ENCODE measurements around the gene LRRC27.
"Not testable (repeated sequence)": the region's sequence is repeated elsewhere in the genome, so short reads cannot be mapped to it uniquely, and the experiment has no call there.

Gene LRRC27

GRCh38 chr10:132376394-132376851 lies 44.4 kb downstream of the LRRC27 start:
- DNase-seq: no peak

- no peak for DNase-seq
Observed at GRCh38 chr10:132377326-132377725, 45.3 kb downstream of the LRRC27 start.

- DNase-seq: not testable (repeated sequence)
Observed at GRCh38 chr10:132379026-132379425, 47.0 kb downstream of the LRRC27 start.

- not testable (repeated sequence) for DNase-seq
Observed at GRCh38 chr10:132380986-132381385, 49.0 kb downstream of the LRRC27 start.

- no peak for DNase-seq
Observed at GRCh38 chr10:132381741-132382140, 49.7 kb downstream of the LRRC27 start.

- no peak for DNase-seq
Observed at GRCh38 chr10:132382231-132382922, 50.4 kb downstream of the LRRC27 start.

- no peak for DNase-seq
Observed at GRCh38 chr10:132383101-132383500, 51.1 kb downstream of the LRRC27 start.

GRCh38 chr10:132383751-132384196 lies 51.8 kb downstream of the LRRC27 start:
- DNase-seq: no peak

GRCh38 chr10:132384618-132385388 lies 52.8 kb downstream of the LRRC27 start:
- no peak for DNase-seq

- no peak for DNase-seq
Observed at GRCh38 chr10:132385389-132385667, 53.3 kb downstream of the LRRC27 start.

- DNase-seq: no peak
Observed at GRCh38 chr10:132385721-132386418, 53.9 kb downstream of the LRRC27 start.

- no peak for DNase-seq
Observed at GRCh38 chr10:132386419-132386831, 54.4 kb downstream of the LRRC27 start.

- DNase-seq: not testable (repeated sequence)
Observed at GRCh38 chr10:132386896-132387295, 54.9 kb downstream of the LRRC27 start.

GRCh38 chr10:132387764-132388210 lies 55.8 kb downstream of the LRRC27 start:
- DNase-seq: peak; percentile 65

GRCh38 chr10:132388891-132389432 lies 57.0 kb downstream of the LRRC27 start:
- DNase-seq: no peak

- DNase-seq: no peak
Observed at GRCh38 chr10:132389433-132390169, 57.6 kb downstream of the LRRC27 start.

GRCh38 chr10:132390170-132390920 lies 58.4 kb downstream of the LRRC27 start:
- DNase-seq: no peak

- DNase-seq: no peak
Observed at GRCh38 chr10:132390921-132391675, 59.1 kb downstream of the LRRC27 start.

GRCh38 chr10:132391676-132392020 lies 59.7 kb downstream of the LRRC27 start:
- no peak for DNase-seq

GRCh38 chr10:132392184-132392800 lies 60.3 kb downstream of the LRRC27 start:
- DNase-seq: no peak
